SIG-M5 (cell line): Measurements from ENCODE around the gene PLEK.
A peak's percentile ranks its signal among the peaks of the same experiment; 100 is the strongest.
"Not testable (repeated sequence)": the region's sequence is repeated elsewhere in the genome, so short reads cannot be mapped to it uniquely, and the experiment has no call there.

Source experiments
- DNase-seq: peaks from one replicate; lab custom pipeline; 2025; lab: John Stamatoyannopoulos, UW

PLEK gene

DNA sequence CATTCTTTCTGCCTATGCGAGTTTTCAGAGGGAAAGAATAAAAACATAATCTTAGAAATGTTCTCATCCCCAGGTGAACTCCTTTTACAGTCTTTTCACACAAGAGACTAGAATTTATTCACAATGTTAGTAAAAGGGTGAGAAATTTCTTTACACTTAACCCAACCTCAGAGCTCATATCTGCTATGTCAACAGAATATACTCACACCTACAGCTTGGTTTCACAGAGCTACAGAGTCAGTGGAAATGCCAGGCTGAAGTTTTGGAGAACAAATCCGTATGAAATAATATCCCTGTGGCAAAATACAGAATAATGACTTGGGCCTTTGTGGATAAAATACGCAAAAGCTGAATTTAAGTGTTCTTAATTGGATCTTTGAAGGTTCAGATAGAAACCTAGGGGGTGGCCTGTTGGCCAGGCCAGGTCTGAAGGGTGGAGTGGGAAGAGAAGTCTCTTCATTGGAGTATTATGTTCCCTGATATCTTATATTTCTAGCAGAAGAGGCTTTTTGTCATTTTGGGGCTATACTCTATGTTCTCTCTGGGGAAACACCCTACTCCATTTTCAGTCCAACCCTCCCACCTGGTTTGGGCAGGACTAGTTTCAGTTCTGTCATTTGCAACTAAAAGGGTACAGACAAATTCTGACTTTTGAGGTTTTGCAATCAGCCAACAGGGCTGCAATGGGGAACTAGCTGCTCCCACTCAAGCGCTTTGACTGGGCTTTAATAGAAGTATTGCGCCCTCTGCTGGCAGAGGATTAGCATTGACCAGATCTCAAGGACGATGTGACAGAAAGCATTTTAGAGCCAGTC is 76.3 kb downstream of the PLEK start:
- DNase-seq = peak; percentile 94

GRCh38 chr2:68441994-68442322 is 76.9 kb downstream of the PLEK start:
- DNase-seq = no peak

DNA sequence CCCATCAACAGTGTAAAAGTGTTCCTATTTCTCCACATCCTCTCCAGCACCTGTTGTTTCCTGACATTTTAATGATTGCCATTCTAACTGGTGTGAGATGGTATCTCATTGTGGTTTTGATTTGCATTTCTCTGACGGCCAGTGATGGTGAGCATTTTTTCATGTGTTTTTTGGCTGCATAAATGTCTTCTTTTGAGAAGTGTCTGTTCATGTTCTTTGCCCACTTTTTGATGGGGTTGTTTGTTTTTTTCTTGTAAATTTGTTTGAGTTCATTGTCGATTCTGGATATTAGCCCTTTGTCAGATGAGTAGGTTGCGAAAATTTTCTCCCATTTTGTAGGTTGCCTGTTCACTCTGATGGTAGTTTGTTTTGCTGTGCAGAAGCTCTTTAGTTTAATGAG is 81.3 kb downstream of the PLEK start:
- DNase-seq = not testable (repeated sequence)
